Caco-2 (cell line): ENCODE results near the gene XPNPEP2. TPM values are rescaled to one million over a fixed set of nuclear protein-coding genes. Genes with fewer than 3 reads are reported as not detected.

Experiments
- BruUV-seq: library from RNA; stranded (reverse); fragments of 400-500 nt; replicated peaks from 2 replicates; lab custom pipeline; 2021; lab: Mats Ljungman, UMichigan
- CTCF ChIA-PET: fragments of 300-600 bp; sonication (Branson Sonifier 250); formaldehyde crosslinking; loops from one replicate; lab custom pipeline; 2022; ENCODE audit warnings: antibody characterized with exemption; lab: Charles Lee
- POLR2A ChIA-PET: fragments of 300-600 bp; sonication (Branson Sonifier 250); formaldehyde crosslinking; loops from one replicate; lab custom pipeline; 2022; ENCODE audit warnings: antibody characterized with exemption; lab: Charles Lee
- DNase-seq, 2 experiments: peaks; one replicate each; pipeline versions ENCODE4 v3.0.0 to v3.0.0-alpha.2; 2020 to 2022
- H3K27me3 ChIP-seq: replicated peaks from 2 replicates; pipeline ENCODE4 v1.6.0; 2011; ENCODE audit warnings: low read length; ENCODE audit not compliant: control insufficient read depth, insufficient read depth
- H3K36me3 ChIP-seq: 2 replicates; pipeline ENCODE4 v1.5.1; 2011; ENCODE audit warnings: low read length; ENCODE audit not compliant: control insufficient read depth, insufficient read depth
- H3K4me1 ChIP-seq: fragments of 250-450 bp; sonication (Bioruptor Pico); 2 replicates; pipeline ENCODE4 v1.5.1; 2020; ENCODE audit warnings: mild to moderate bottlenecking
- H3K4me3 ChIP-seq: 2 replicates; pipeline ENCODE4 v1.5.1; 2011; ENCODE audit warnings: low read depth, mild to moderate bottlenecking, control low read depth, low read length
- H3K9me3 ChIP-seq: fragments of 250-450 bp; sonication (Bioruptor Pico); 2 replicates; pipeline ENCODE4 v1.5.1; 2020; ENCODE audit warnings: mild to moderate bottlenecking, moderate library complexity
- H3K27ac Mint-ChIP-seq: one replicate; pipeline ENCODE4 v1.8.0; 2022; ENCODE audit warnings: mixed read lengths; ENCODE audit not compliant: unreplicated experiment
- H3K27me3 Mint-ChIP-seq: one replicate; pipeline ENCODE4 v1.8.0; 2022; ENCODE audit warnings: mixed read lengths; ENCODE audit not compliant: insufficient read depth, unreplicated experiment
- H3K36me3 Mint-ChIP-seq: one replicate; pipeline ENCODE4 v1.8.0; 2022; ENCODE audit warnings: mild to moderate bottlenecking, mixed read lengths; ENCODE audit not compliant: insufficient read depth, unreplicated experiment
- H3K4me1 Mint-ChIP-seq: one replicate; pipeline ENCODE4 v1.8.0; 2022; ENCODE audit warnings: low read depth, mixed read lengths; ENCODE audit not compliant: unreplicated experiment
- H3K4me3 Mint-ChIP-seq: one replicate; pipeline ENCODE4 v1.8.0; 2022; ENCODE audit warnings: mild to moderate bottlenecking, moderate library complexity, mixed read lengths; ENCODE audit not compliant: unreplicated experiment
- H3K9me3 Mint-ChIP-seq: one replicate; pipeline ENCODE4 v1.8.0; 2022; ENCODE audit warnings: mixed read lengths; ENCODE audit not compliant: unreplicated experiment
- CTCF ChIP-seq, 2 experiments: fragments of 200-600 bp in 1 of 2; IDR thresholded peaks; 1 replicate in 1 of 2; 2 replicates in 1 of 2; pipeline versions ENCODE4 v1.5.1 to v1.8.0; 2011 to 2022; ENCODE audit warnings: antibody characterized with exemption in 1 of 2, control low read depth in 1 of 2, inconsistent platforms in 1 of 2, low read depth in 1 of 2, low read length in 1 of 2, mild to moderate bottlenecking in 1 of 2, moderate library complexity in 1 of 2; ENCODE audit not compliant: insufficient read depth in 1 of 2, severe bottlenecking in 1 of 2, unreplicated experiment in 1 of 2
- intact Hi-C: fragments of 100-400 bp; cut with micrococcal nuclease; formaldehyde crosslinking; loops from one replicate; pipeline ENCODE4 v1.10.0; 2022; ENCODE audit not compliant: unreplicated experiment
- total RNA-seq: library from RNA; stranded (reverse); gene quantifications from 2 replicates; pipeline ENCODE4 v1.2.3, GENCODE V29; 2022

The XPNPEP2 gene
- total RNA-seq, 1 experiment from 2014 or later: 0.32 TPM

GRCh38 chrX:129781134-129781672 is 42.4 kb downstream of the XPNPEP2 start:
- no peak for DNase-seq
- Histone ChIP-seq H3K4me3 (no peak overlapping the region), H3K9me3 (no peaks in the 10 kb centered on the region), H3K27me3 (no peaks in the 10 kb centered on the region), H3K36me3 (no peaks in the 10 kb centered on the region), H3K4me1 (no peaks in the 10 kb centered on the region)
- no peaks in the 10 kb centered on the region for H3K9me3 Mint-ChIP-seq
- no peak for TF ChIP-seq CTCF (IDR thresholded peaks at IDR 0.05; ENCODE audit: insufficient read depth in 1 of 2, low read depth in 1 of 2, low read length in 1 of 2, severe bottlenecking in 1 of 2, unreplicated experiment in 1 of 2)
- H3K27me3 Mint-ChIP-seq: no peaks in the 10 kb centered on the region
- POLR2A ChIA-PET: no interaction called here
- CTCF ChIA-PET: no interaction called here
- H3K4me3 Mint-ChIP-seq: no peak overlapping the region
- no peaks in the 10 kb centered on the region for H3K36me3 Mint-ChIP-seq
- intact Hi-C loops: no loop called here
- no peak overlapping the region for H3K27ac Mint-ChIP-seq
- BruUV-seq: no TSS peak
- no peaks in the 10 kb centered on the region for H3K4me1 Mint-ChIP-seq

GRCh38 chrX:129781680-129782495 is 43.1 kb downstream of the XPNPEP2 start:
- H3K27ac Mint-ChIP-seq: no peak overlapping the region
- H3K4me1 ChIP-seq: no peaks in the 10 kb centered on the region
- no TSS peak for BruUV-seq
- DNase-seq: no peak
- CTCF ChIA-PET: no interaction called here
- H3K9me3 Mint-ChIP-seq: no peaks in the 10 kb centered on the region
- H3K27me3 ChIP-seq: no peaks in the 10 kb centered on the region
- H3K4me3 ChIP-seq: no peak overlapping the region
- no peaks in the 10 kb centered on the region for H3K4me1 Mint-ChIP-seq
- no peaks in the 10 kb centered on the region for H3K27me3 Mint-ChIP-seq
- H3K9me3 ChIP-seq: no peaks in the 10 kb centered on the region
- H3K4me3 Mint-ChIP-seq: no peak overlapping the region
- no peak for TF ChIP-seq CTCF (IDR thresholded peaks at IDR 0.05; ENCODE audit: insufficient read depth in 1 of 2, low read depth in 1 of 2, low read length in 1 of 2, severe bottlenecking in 1 of 2, unreplicated experiment in 1 of 2)
- no peaks in the 10 kb centered on the region for H3K36me3 ChIP-seq
- POLR2A ChIA-PET: no interaction called here
- intact Hi-C loops: no loop called here
- H3K36me3 Mint-ChIP-seq: no peaks in the 10 kb centered on the region

GRCh38 chrX:129782706-129783105 is 43.9 kb downstream of the XPNPEP2 start:
- POLR2A ChIA-PET: no interaction called here

More at GRCh38 chrX:129782706-129783105, 43.9 kb downstream of the XPNPEP2 start:
- Mint-ChIP-seq H3K4me3 (no peak overlapping the region), H3K27me3 (no peaks in the 10 kb centered on the region), H3K9me3 (no peaks in the 10 kb centered on the region), H3K36me3 (no peaks in the 10 kb centered on the region), H3K4me1 (no peaks in the 10 kb centered on the region), H3K27ac (no peak overlapping the region)
- intact Hi-C loops: no loop called here
- H3K4me3 ChIP-seq: no peak overlapping the region
- H3K36me3 ChIP-seq: no peaks in the 10 kb centered on the region
- H3K27me3 ChIP-seq: no peaks in the 10 kb centered on the region
- no peaks in the 10 kb centered on the region for H3K4me1 ChIP-seq
- no peak for TF ChIP-seq CTCF (IDR thresholded peaks at IDR 0.05; ENCODE audit: insufficient read depth in 1 of 2, low read depth in 1 of 2, low read length in 1 of 2, severe bottlenecking in 1 of 2, unreplicated experiment in 1 of 2)
- CTCF ChIA-PET: no interaction called here
- no peaks in the 10 kb centered on the region for H3K9me3 ChIP-seq
- no TSS peak for BruUV-seq
- no peak for DNase-seq
